Measurements from ENCODE around the gene GALT.
A peak's percentile ranks its signal among the peaks of the same experiment; 100 is the strongest.

Gene GALT

GRCh38 chr9:34654323-34655051 is 8.0 kb downstream of the GALT start:
- peaks cover 23% of the 10 kb centered on the region for H3K4me1 Mint-ChIP-seq
- no peaks in the 10 kb centered on the region for H3K27me3 Mint-ChIP-seq
- H3K9me3 Mint-ChIP-seq, result no peaks in the 10 kb centered on the region
- peaks cover 4% of the 10 kb centered on the region for H3K36me3 Mint-ChIP-seq
- ATAC-seq, result no peak
- no peak overlapping the region for H3K27ac Mint-ChIP-seq
- H3K4me3 Mint-ChIP-seq, result no peak overlapping the region

GRCh38 chr9:34655394-34655793 is 8.9 kb downstream of the GALT start:
- Mint-ChIP-seq H3K27ac (no peak overlapping the region), H3K4me1 (peaks cover 23% of the 10 kb centered on the region), H3K9me3 (no peaks in the 10 kb centered on the region), H3K36me3 (peaks cover 4% of the 10 kb centered on the region), H3K4me3 (no peak overlapping the region), H3K27me3 (no peaks in the 10 kb centered on the region)
- ATAC-seq, result no peak

DNA sequence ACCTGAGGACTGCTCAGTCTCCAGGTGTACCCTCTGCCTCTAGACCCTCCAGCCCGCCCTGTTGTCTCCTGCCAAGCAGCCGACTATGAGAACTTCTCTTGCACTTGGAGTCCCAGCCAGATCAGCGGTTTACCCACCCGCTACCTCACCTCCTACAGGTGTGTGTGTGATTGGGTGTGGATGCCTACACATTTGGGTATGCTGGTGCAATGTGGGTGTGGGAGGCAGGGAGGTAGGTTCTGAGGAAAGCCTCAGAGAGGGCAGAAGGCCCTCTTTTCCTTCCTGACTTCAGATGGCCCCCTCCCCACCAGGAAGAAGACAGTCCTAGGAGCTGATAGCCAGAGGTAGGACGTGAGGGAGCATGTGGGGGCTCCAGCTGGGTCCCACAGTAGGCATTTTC is 10.5 kb downstream of the GALT start:
- ATAC-seq, result no peak
- H3K27ac Mint-ChIP-seq, result no peak overlapping the region
- H3K4me1 Mint-ChIP-seq, result peaks cover 13% of the 10 kb centered on the region
- H3K36me3 Mint-ChIP-seq, result peaks cover 17% of the 10 kb centered on the region
- no peaks in the 10 kb centered on the region for H3K9me3 Mint-ChIP-seq
- no peaks in the 10 kb centered on the region for H3K27me3 Mint-ChIP-seq
- no peak overlapping the region for H3K4me3 Mint-ChIP-seq

- Mint-ChIP-seq H3K4me1 (no peaks in the 10 kb centered on the region), H3K27ac (no peak overlapping the region), H3K4me3 (no peak overlapping the region), H3K9me3 (no peaks in the 10 kb centered on the region), H3K36me3 (peaks cover 17% of the 10 kb centered on the region), H3K27me3 (no peaks in the 10 kb centered on the region)
- ATAC-seq, result no peak
These were observed 12.0 kb downstream of the GALT start for GRCh38 chr9:34658461-34658860.

- H3K27ac Mint-ChIP-seq, result no peak overlapping the region
- H3K9me3 Mint-ChIP-seq, result no peaks in the 10 kb centered on the region
- H3K4me1 Mint-ChIP-seq, result peaks cover 9% of the 10 kb centered on the region
- H3K27me3 Mint-ChIP-seq, result no peaks in the 10 kb centered on the region
- no peak for ATAC-seq
- no peak overlapping the region for H3K4me3 Mint-ChIP-seq
- peaks cover 17% of the 10 kb centered on the region for H3K36me3 Mint-ChIP-seq
These were observed 13.2 kb downstream of the GALT start for GRCh38 chr9:34659592-34660253.

DNA sequence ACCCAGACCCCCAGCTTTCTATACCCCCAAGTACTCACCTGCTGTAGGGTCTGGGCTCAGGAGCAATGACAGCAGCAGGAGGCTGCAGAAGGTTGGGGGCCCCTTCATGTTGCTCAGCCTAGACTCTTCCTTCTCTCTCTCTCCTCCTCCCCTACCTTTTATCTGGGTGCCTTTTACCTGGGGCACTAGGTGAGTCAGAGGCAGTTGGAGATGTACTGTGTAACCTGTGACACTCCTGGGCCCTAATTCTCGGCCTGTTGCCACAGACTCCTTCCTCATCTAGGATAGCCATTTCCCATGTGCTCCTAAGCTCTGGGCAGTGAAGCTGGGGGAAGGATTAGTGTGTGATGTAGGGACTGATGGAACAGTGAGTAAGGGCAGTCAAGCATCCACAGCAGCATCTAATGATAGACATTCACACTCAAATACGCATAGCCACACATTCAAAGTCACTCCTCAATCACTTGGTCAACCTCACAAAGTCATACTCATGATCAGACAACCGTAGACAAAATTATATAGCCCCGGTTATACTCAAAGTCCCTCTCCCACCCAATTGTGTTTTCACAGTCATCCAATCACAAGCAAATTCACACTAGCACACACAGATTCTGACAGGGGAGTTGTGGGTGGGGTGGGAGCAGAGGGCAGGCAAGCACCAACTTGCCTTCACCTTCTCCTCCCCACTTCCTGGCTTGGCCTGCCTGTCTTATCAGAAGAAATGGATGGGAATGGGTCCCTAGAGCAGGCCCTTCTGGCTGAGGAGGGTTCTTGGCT is 16.2 kb downstream of the GALT start, which contains the start of gene CCL27:
CCL27 (minus strand) TSS at position 132 of the 777 bp plus-strand sequence; CDS start at position 108, 24 bp downstream.
- Mint-ChIP-seq H3K27me3 (no peaks in the 10 kb centered on the region), H3K4me3 (no peak within 1 kb of the TSS), H3K36me3 (peaks cover 17% of the 10 kb centered on the region), H3K9me3 (no peaks in the 10 kb centered on the region), H3K27ac (no peak within 1 kb of the TSS), H3K4me1 (peaks cover 19% of the 10 kb centered on the region)
- ATAC-seq, result no peak

- H3K4me1 Mint-ChIP-seq, result peaks cover 19% of the 10 kb centered on the region
- no peak overlapping the region for H3K27ac Mint-ChIP-seq
- no peak overlapping the region for H3K4me3 Mint-ChIP-seq
These were observed 16.8 kb downstream of the GALT start for GRCh38 chr9:34663303-34663605.

GRCh38 chr9:34664281-34665066 is 18.0 kb downstream of the GALT start:
- H3K27me3 Mint-ChIP-seq, result no peaks in the 10 kb centered on the region
- peaks cover 19% of the 10 kb centered on the region for H3K4me1 Mint-ChIP-seq
- peaks cover 4% of the 10 kb centered on the region for H3K9me3 Mint-ChIP-seq
- H3K27ac Mint-ChIP-seq, result peak overlapping the region; percentile 76
- peak; percentile 72 for ATAC-seq
- peak overlapping the region; percentile 84 for H3K4me3 Mint-ChIP-seq
- peaks cover 24% of the 10 kb centered on the region for H3K36me3 Mint-ChIP-seq

More at GRCh38 chr9:34663303-34663605, 16.8 kb downstream of the GALT start:
- ATAC-seq, result no peak
- Mint-ChIP-seq H3K9me3 (no peaks in the 10 kb centered on the region), H3K27me3 (no peaks in the 10 kb centered on the region), H3K36me3 (peaks cover 17% of the 10 kb centered on the region)

- H3K36me3 Mint-ChIP-seq, result peaks cover 28% of the 10 kb centered on the region
- H3K27ac Mint-ChIP-seq, result peak overlapping the region; percentile 76
- no peaks in the 10 kb centered on the region for H3K27me3 Mint-ChIP-seq
- ATAC-seq, result no peak
- peaks cover 4% of the 10 kb centered on the region for H3K9me3 Mint-ChIP-seq
- peak overlapping the region; percentile 84 for H3K4me3 Mint-ChIP-seq
- H3K4me1 Mint-ChIP-seq, result peaks cover 19% of the 10 kb centered on the region
These were observed 18.5 kb downstream of the GALT start for GRCh38 chr9:34665067-34665380.

DNA sequence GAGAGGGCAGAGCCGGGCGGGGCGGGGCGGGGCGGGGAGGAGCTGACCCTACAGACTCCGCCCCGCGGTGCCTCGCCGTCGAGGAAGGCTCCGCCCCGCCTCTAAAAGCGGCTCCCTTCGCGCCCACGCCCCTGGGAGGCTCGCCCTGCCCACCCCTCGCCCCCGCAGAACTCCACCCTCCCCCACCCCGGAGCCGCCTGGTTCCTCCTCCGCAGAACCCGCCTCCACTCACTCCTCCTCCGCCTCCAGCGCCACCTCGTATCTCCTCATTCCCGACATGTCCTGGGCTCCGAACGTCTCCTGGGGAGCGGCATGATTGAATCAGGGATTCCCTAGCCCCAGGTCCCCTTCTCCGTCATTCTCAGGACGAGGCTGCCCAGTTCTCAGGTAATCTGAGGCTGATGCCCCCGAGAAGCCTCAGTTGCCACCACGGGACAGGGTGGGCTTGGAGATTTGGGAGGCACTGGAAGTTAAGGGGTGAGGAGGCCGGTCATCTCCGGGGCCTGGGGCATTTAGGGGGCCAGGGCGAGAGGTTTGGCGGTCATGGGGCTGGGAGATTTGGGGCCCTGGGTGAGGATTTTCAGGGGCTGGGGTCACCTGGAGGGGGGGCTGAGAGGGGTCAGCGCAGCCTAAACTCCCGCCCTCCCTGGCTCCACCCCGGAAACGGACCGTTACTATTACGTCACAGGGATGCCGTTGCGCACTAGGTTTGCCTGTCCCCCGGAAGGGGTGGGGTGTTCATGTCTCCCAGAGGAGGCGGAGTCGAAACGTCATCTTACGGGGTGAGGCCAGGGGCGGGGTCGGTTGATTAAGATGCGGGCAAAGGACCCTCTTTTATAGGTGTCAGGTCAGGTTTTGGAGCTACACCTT is 19.1 kb downstream of the GALT start:
- peaks cover 19% of the 10 kb centered on the region for H3K4me1 Mint-ChIP-seq
- H3K9me3 Mint-ChIP-seq, result peaks cover 7% of the 10 kb centered on the region
- no peaks in the 10 kb centered on the region for H3K27me3 Mint-ChIP-seq
- ATAC-seq, result peak; percentile 88
- H3K36me3 Mint-ChIP-seq, result peaks cover 22% of the 10 kb centered on the region
- peak overlapping the region; percentile 84 for H3K4me3 Mint-ChIP-seq
- peak overlapping the region; percentile 76 for H3K27ac Mint-ChIP-seq

DNA sequence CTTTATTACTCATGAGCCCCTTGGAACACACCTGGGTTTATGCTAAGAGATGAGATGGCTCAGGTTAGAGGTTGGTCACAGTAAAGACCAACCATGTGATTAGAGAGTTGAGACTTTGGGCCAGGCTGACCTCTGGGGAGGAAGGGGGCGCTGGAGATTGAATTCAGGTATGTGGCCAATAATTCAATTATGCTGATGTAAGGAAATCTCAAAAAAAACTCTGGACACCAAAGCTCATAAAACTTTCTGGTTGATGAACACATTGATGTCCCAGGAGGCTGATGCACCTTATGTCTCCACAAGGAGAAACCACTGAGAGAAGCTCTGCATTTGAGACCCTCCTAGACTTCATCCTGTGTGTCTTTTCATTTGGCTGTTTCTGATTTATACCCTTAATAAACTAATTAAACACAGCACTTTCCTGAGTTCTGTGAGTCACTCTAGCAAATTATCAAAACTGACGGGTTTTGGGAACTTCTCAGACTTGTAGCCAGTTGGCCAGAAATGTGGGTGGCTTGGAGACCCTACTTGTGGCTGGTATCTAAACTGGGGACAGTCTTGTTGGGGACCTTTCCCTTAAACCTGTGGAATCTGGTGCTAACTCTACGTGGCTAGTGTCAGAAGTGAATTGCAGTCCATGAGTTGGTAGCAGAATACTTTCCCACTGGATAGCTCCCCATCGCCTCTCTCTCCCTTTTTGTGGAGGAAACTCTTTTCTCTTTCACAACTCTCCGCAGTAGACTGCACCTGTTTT is 23.5 kb downstream of the GALT start:
- ATAC-seq, result no peak
- Mint-ChIP-seq H3K36me3 (peaks cover 11% of the 10 kb centered on the region), H3K9me3 (peaks cover 7% of the 10 kb centered on the region), H3K4me3 (no peak overlapping the region), H3K4me1 (peaks cover 7% of the 10 kb centered on the region), H3K27me3 (no peaks in the 10 kb centered on the region), H3K27ac (no peak overlapping the region)

DNA sequence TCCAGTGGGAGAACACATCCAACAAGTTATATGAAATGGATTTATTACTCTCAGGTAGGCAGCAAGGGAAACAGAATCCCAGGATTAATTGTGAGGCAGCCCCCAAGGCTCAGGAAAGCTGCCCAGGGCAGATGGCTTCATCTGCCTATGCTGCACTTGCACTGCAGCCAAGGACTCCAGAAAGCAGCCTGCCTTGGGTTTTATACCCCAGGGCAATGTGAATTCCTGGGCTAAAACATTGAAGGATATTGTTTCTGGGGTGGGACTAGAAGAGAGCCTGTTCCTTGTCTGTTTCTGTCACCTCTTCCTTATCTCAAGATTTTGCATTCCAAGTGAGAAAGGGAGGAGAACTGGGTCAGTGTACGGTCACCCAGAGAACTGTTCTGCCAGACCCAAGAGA is 24.8 kb downstream of the GALT start:
- H3K27me3 Mint-ChIP-seq, result no peaks in the 10 kb centered on the region
- H3K4me3 Mint-ChIP-seq, result no peak overlapping the region
- peaks cover 7% of the 10 kb centered on the region for H3K9me3 Mint-ChIP-seq
- peaks cover 11% of the 10 kb centered on the region for H3K36me3 Mint-ChIP-seq
- H3K27ac Mint-ChIP-seq, result no peak overlapping the region
- ATAC-seq, result no peak
- H3K4me1 Mint-ChIP-seq, result no peaks in the 10 kb centered on the region

GRCh38 chr9:34674440-34674839 is 28.0 kb downstream of the GALT start:
- ATAC-seq, result no peak
- no peaks in the 10 kb centered on the region for H3K27me3 Mint-ChIP-seq

More at GRCh38 chr9:34674440-34674839, 28.0 kb downstream of the GALT start:
- Mint-ChIP-seq H3K36me3 (peaks cover 5% of the 10 kb centered on the region), H3K4me3 (no peak overlapping the region), H3K4me1 (no peaks in the 10 kb centered on the region), H3K27ac (no peak overlapping the region), H3K9me3 (peaks cover 3% of the 10 kb centered on the region)
